ENCODE results near the gene CDKAL1.

GRCh38 chr6:21151119-21151518 is 616.9 kb downstream of the CDKAL1 start:
- TF ChIP-seq POLR2A (IDR thresholded peaks at IDR 0.05), result no peak
- no peak for TF ChIP-seq EP300 (IDR thresholded peaks at IDR 0.05)
